ENCODE results near the gene CHERP.

DNA sequence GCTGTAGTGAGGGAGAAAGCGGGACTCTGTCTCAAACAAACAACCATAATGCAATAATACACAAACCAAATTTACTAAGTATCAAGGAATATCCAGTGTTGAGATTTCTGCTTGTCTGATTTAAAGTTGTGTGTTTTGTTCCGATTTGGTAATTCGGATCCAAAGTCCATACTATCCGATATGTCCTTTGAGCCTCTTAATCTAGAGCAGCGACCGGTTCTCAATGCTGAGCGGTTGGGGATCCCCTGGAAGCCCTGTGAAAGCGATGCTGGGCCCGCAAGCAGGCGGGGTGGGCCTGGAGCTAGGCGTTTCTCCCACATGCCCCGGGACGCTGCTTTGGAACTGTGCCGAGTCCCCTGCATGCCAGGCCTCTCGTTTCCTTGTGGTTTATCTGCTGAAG, 25.9 kb downstream of the CHERP start:
- TF ChIP-seq, protein P1, sequence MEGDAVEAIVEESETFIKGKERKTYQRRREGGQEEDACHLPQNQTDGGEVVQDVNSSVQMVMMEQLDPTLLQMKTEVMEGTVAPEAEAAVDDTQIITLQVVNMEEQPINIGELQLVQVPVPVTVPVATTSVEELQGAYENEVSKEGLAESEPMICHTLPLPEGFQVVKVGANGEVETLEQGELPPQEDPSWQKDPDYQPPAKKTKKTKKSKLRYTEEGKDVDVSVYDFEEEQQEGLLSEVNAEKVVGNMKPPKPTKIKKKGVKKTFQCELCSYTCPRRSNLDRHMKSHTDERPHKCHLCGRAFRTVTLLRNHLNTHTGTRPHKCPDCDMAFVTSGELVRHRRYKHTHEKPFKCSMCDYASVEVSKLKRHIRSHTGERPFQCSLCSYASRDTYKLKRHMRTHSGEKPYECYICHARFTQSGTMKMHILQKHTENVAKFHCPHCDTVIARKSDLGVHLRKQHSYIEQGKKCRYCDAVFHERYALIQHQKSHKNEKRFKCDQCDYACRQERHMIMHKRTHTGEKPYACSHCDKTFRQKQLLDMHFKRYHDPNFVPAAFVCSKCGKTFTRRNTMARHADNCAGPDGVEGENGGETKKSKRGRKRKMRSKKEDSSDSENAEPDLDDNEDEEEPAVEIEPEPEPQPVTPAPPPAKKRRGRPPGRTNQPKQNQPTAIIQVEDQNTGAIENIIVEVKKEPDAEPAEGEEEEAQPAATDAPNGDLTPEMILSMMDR (IDR thresholded peaks at IDR 0.05) = no peak
- no peak for TF ChIP-seq EZH2 (IDR thresholded peaks at IDR 0.05; ENCODE audit: borderline replicate concordance, insufficient read depth, low read depth, low read length, poor library complexity, severe bottlenecking)
